Adrenal gland (tissue), 12 donors: ENCODE results near the gene CA5A. TPM values are rescaled to one million over a fixed set of nuclear protein-coding genes. Genes with fewer than 3 reads are reported as not detected.
"Not testable (repeated sequence)": the region's sequence is repeated elsewhere in the genome, so short reads cannot be mapped to it uniquely, and the experiment has no call there.

ENCODE experiments used
- DNase-seq, 7 donors: peaks; one replicate each; pipeline ENCODE4 v3.0.0-alpha.2; 2019 to 2020
- H3K27ac ChIP-seq, 5 donors: fragments of 200-600 bp; sonication (generic) in 4 of 5; 1 replicate in 3 of 5; 2 replicates in 2 of 5; pipeline versions ENCODE4 v1.5.1 to v1.8.0; 2016 to 2020; ENCODE audit warnings: mild to moderate bottlenecking in 1 of 5
- H3K27me3 ChIP-seq: fragments of 200-600 bp; 2 replicates; pipeline ENCODE4 v1.8.0; 2021
- H3K36me3 ChIP-seq, 2 donors: fragments of 200-600 bp; replicated peaks in 1 of 2; 1 replicate in 1 of 2; 2 replicates in 1 of 2; pipeline versions ENCODE4 v1.5.1 to v1.8.0; 2018 to 2022
- H3K4me1 ChIP-seq, 2 donors: fragments of 200-600 bp; replicated peaks in 1 of 2; 1 replicate in 1 of 2; 2 replicates in 1 of 2; pipeline versions ENCODE4 v1.5.1 to v1.8.0; 2018 to 2021
- H3K4me3 ChIP-seq, 4 donors: fragments of 200-600 bp; sonication (generic) in 3 of 4; one replicate each; pipeline ENCODE4 v1.5.1; 2016 to 2018
- H3K9me3 ChIP-seq, 3 donors: fragments of 200-600 bp; sonication (generic) in 1 of 3; replicated peaks in 1 of 3; 1 replicate in 2 of 3; 2 replicates in 1 of 3; pipeline versions ENCODE4 v1.5.1 to v1.8.0; 2016 to 2021
- CTCF ChIP-seq, 6 experiments: fragments of 450-650 bp in 4 of 6; fragments of 200-600 bp in 2 of 6; sonication (generic) in 1 of 6; IDR thresholded peaks; 1 replicate in 5 of 6; 2 replicates in 1 of 6; pipeline versions ENCODE4 v1.5.1 to v1.8.0; 2016 to 2021; ENCODE audit warnings: antibody characterized with exemption in 6 of 6, mild to moderate bottlenecking in 2 of 6, moderate library complexity in 1 of 6
- POLR2A ChIP-seq, 2 donors: fragments of 450-650 bp; IDR thresholded peaks; one replicate each; pipeline ENCODE4 v1.6.1; 2017; ENCODE audit warnings: antibody characterized with exemption in 2 of 2, mild to moderate bottlenecking in 2 of 2, moderate library complexity in 1 of 2
- WGBS, 4 donors: extraction: QIAGEN DNeasy Blood & Tissue Kit in 2 of 4; methylation state at CpG; one replicate each; pipeline versions ENCODE4 v1.1.5 to v1.1.7; 2013 to 2017; 5-methylcytosine and 5-hydroxymethylcytosine counted together
- intact Hi-C, 2 donors: fragments of 100-400 bp; cut with DNase I; formaldehyde crosslinking; loops; one replicate each; pipeline versions ENCODE4 v1.14.1 to v1.15.0; 2022 to 2023
- polyA plus RNA-seq, 3 donors: library from polyadenylated mRNA; stranded (reverse); fragments of 200-250 nt in 2 of 3; fragments of 350-450 nt in 1 of 3; fragmentation: Illumina TruSeq in 1 of 3; extraction: RNeasy Lipid Tissue Mini Kit (QIAGEN cat#74804) in 1 of 3; gene quantifications; one replicate each; pipeline ENCODE4 v1.2.3, GENCODE V29; 2013 to 2014
- total RNA-seq, 9 donors: library from RNA; depleted of rRNA in 4 of 9; stranded (reverse); fragments of >200 nt in 4 of 9; fragments of 120-200 nt in 1 of 9; fragmentation: NEBNext Ultra II Directional in 1 of 9; extraction: Animal tissue kit (Norgen Biotek cat#: 25700) in 1 of 9; gene quantifications; one replicate each; pipeline versions ENCODE4 v1.1.0 to v1.2.4, GENCODE V29; 2013 to 2023
- donor health status: healthy with polysubstance abuse.
- donor health status: Bipolar disorder and iron deficiency.
- donor health status: DM: yes; HTN: yes; CAD: no.
- donor health status: DM: no; HTN: no; CAD: no.
- donor health status: DM: no; HTN: no; CAD: no.
- donor health status: DM: yes; HTN: yes; CAD: no.

The CA5A gene
- total and polyA plus RNA-seq, 12 donors = 0.17 to 0.56 TPM; not detected in 10

GRCh38 chr16:87878704-87879103 is 57.6 kb downstream of the CA5A start:
- no peaks in the 10 kb centered on the region for H3K27me3 ChIP-seq
- H3K4me3 ChIP-seq = no peak overlapping the region
- TF ChIP-seq POLR2A (IDR thresholded peaks at IDR 0.05) = no peak
- no peaks in the 10 kb centered on the region for H3K4me1 ChIP-seq
- intact Hi-C loops = no loop called here
- no peak for DNase-seq
- no peaks in the 10 kb centered on the region for H3K36me3 ChIP-seq
- H3K27ac ChIP-seq = no peak overlapping the region
- no peaks in the 10 kb centered on the region for H3K9me3 ChIP-seq
- WGBS, 4 donors = 62 to 75% (median 67%) methylated on average over 5 of the region's 5 CpGs

GRCh38 chr16:87877942-87878507 is 58.3 kb downstream of the CA5A start:
- H3K4me1 ChIP-seq = no peaks in the 10 kb centered on the region
- no peaks in the 10 kb centered on the region for H3K9me3 ChIP-seq
- intact Hi-C loops = no loop called here
- H3K36me3 ChIP-seq = no peaks in the 10 kb centered on the region
- DNase-seq = no peak
- WGBS, 4 donors = 54 to 85% (median 82%) methylated on average over 10 to 19 of the region's 19 CpGs
- no peak overlapping the region for H3K4me3 ChIP-seq
- H3K27me3 ChIP-seq = no peaks in the 10 kb centered on the region
- TF ChIP-seq POLR2A (IDR thresholded peaks at IDR 0.05) = no peak
- peak in 2 of 6 experiments; percentile 19 to 23 for TF ChIP-seq CTCF (IDR thresholded peaks at IDR 0.05)
- no peak overlapping the region for H3K27ac ChIP-seq

- Histone ChIP-seq H3K27me3 (peaks cover 7% of the 10 kb centered on the region), H3K4me1 (no peaks in the 10 kb centered on the region), H3K4me3 (no peak overlapping the region), H3K9me3 (no peaks in the 10 kb centered on the region), H3K36me3 (no peaks in the 10 kb centered on the region), H3K27ac (no peak overlapping the region)
- WGBS, 4 donors = 49 to 58% (median 55%) methylated on average over 22 to 24 of the region's 24 CpGs
- DNase-seq = no peak
- TF ChIP-seq POLR2A (IDR thresholded peaks at IDR 0.05) (no peak), CTCF (IDR thresholded peaks at IDR 0.05) (no peak)
- intact Hi-C loops = loop anchor here (5.0 kb wide), 2 partner anchors 37 to 98 kb away; no protein-coding TSS in a partner anchor
Observed at GRCh38 chr16:87874639-87875427, 61.5 kb downstream of the CA5A start.

GRCh38 chr16:87870418-87871291 is 65.7 kb downstream of the CA5A start:
- H3K27ac ChIP-seq = peak overlapping the region in 1 of 5 donors; percentile 58
- intact Hi-C loops = loop anchor here (1.0 to 5.0 kb wide), 3 partner anchors 42 to 93 kb away; no protein-coding TSS in a partner anchor
- 69 to 83% (median 78%) methylated on average over 12 to 22 of the region's 24 CpGs for WGBS, 4 donors

GRCh38 chr16:87869879-87870417 is 66.4 kb downstream of the CA5A start:
- H3K9me3 ChIP-seq, H3K27me3 ChIP-seq, H3K27ac ChIP-seq, H3K4me1 ChIP-seq, H3K4me3 ChIP-seq, DNase-seq, H3K36me3 ChIP-seq: not testable (repeated sequence)
- intact Hi-C loops = loop anchor here (5.0 kb wide), 2 partner anchors 42 to 93 kb away; no protein-coding TSS in a partner anchor
- 77 to 92% (median 81%) methylated on average over 8 to 18 of the region's 18 CpGs for WGBS, 4 donors

More at GRCh38 chr16:87870418-87871291, 65.7 kb downstream of the CA5A start:
- H3K4me1 ChIP-seq, H3K4me3 ChIP-seq, DNase-seq, H3K27me3 ChIP-seq, H3K36me3 ChIP-seq, H3K9me3 ChIP-seq: not testable (repeated sequence)
